Measurements from ENCODE around the gene CRABP1.

DNA sequence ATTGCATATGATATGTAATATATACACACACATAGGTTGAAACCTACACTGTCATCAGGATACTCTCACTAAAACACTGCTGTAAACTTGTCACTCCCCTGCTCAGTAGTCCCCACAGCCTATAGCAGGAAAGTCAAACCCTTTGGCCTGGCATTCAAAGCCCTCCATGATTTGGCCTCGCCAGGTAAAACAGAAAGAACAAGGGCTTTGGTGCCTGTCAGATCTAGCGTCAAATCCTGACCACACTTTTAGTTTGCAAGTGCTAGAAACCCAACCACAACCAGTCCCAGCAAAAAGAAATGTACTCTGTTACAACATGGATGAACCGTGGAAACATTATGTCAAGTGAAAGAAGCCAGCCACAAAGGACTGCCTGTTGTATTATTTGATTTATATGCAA is 11.4 kb downstream of the CRABP1 start:
- TF ChIP-seq EZH2 (IDR thresholded peaks at IDR 0.05; ENCODE audit: insufficient read depth, low read length): no peak
- TF ChIP-seq, protein P1, sequence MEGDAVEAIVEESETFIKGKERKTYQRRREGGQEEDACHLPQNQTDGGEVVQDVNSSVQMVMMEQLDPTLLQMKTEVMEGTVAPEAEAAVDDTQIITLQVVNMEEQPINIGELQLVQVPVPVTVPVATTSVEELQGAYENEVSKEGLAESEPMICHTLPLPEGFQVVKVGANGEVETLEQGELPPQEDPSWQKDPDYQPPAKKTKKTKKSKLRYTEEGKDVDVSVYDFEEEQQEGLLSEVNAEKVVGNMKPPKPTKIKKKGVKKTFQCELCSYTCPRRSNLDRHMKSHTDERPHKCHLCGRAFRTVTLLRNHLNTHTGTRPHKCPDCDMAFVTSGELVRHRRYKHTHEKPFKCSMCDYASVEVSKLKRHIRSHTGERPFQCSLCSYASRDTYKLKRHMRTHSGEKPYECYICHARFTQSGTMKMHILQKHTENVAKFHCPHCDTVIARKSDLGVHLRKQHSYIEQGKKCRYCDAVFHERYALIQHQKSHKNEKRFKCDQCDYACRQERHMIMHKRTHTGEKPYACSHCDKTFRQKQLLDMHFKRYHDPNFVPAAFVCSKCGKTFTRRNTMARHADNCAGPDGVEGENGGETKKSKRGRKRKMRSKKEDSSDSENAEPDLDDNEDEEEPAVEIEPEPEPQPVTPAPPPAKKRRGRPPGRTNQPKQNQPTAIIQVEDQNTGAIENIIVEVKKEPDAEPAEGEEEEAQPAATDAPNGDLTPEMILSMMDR (IDR thresholded peaks at IDR 0.05; ENCODE audit: insufficient read depth, low read depth, low read length): no peak
